GM18868 (cell line): Measurements from ENCODE around the gene UBA1.

Source experiments
- ATAC-seq: cut with Tn5 transposase; IDR thresholded peaks from one replicate; pipeline ENCODE4 v1.9.1; 2021; ENCODE audit warnings: mild to moderate bottlenecking, moderate library complexity; ENCODE audit not compliant: unreplicated experiment

Gene UBA1

DNA sequence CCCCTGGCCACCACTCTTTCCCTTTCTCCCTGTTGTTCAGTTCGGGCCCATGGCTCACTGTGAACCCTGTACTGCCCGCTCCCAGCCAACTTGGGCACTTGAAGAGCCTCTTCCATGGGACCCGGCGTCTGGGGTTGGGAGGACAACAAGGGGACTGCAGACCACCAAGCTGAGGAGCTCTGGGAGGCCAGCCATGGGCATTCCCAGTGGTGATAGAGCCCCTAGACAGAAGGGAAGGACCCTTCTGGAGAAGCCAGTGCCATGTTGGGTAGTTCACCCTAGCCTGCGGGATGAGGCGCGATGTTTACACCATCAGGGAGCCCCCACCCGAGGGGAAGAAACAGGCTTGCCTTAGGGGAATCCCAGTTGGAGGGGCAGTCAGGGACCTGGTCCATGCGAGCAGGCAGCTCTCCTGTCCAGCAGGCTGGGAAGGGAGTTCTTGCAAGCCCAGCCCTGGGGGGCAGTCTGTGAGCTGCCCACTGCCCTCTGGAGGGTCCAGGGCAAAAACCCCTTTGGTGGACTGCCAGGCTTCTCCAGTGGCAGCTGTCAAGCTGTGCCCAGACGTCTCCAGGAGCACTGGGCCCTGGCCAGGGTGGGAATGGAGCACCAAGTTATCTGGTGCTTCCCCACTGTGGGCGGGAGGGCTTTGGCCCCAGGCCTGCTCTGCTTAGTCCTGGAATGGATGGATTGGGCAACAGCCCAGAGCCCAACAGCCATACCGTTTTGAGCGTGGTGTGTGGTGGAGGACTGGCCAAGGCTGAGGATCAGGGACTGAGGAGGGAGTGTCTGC, 23.7 kb upstream of the UBA1 start:
- ATAC-seq = no peak

DNA sequence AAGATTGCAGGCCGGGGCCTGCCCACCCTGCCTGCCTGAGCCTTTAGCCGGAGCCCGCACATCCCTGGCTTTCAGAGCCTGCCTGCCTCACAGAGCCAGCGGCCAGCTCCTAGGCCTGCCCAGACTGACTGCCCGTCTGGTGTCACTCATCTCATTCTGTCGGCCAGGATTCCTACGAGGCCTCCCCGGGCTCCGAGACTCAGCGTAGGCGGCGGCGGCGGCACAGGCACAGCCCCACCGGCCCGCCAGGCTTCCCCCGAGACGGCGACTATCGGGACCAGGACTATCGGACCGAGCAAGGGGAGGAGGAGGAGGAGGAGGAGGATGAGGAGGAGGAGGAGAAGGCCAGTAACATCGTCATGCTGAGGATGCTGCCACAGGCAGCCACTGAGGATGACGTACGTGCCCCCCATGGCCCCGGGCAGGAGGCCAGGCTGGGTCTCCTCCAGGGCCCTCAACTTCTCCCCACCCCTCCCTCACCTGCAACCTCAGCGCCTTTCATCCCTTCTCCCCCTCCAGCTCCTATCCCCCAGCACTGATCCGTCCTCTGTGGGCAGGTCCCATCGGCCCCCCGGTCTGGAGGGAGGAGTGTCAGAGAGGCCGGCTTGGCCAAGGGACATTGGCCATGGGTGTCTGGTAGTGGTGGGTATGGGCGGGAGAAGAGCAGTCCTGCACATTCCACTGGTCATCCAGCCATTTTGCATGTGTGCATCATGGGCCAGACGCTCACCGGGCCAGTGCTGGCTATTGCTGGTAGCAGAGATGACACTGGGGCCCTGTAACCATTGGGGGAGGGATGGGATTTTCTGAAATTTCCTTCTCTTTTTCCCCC, 22.6 kb upstream of the UBA1 start:
- ATAC-seq = no peak

- no peak for ATAC-seq
These were observed 21.6 kb upstream of the UBA1 start for GRCh38 chrX:47171996-47172395.

DNA sequence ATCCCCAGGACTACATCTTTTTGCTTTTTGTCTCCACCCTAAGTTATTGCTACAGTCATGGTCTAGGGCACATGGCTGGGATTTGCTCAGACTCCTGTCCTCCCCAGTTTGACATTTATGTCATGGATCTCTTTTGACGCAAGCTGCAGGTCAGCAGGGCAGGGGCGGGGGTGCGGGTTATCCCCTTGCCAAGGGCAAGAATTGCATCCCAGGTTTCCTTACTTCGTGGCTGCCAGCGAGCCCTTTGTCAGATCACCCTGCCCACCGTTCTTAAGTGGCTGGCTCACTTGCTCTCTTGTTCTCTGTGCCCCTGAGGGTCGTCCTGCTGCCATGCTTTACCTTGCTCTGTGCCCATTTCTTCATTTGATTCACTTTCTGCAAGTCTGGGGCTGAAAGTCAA, 21.1 kb upstream of the UBA1 start:
- ATAC-seq = no peak

DNA sequence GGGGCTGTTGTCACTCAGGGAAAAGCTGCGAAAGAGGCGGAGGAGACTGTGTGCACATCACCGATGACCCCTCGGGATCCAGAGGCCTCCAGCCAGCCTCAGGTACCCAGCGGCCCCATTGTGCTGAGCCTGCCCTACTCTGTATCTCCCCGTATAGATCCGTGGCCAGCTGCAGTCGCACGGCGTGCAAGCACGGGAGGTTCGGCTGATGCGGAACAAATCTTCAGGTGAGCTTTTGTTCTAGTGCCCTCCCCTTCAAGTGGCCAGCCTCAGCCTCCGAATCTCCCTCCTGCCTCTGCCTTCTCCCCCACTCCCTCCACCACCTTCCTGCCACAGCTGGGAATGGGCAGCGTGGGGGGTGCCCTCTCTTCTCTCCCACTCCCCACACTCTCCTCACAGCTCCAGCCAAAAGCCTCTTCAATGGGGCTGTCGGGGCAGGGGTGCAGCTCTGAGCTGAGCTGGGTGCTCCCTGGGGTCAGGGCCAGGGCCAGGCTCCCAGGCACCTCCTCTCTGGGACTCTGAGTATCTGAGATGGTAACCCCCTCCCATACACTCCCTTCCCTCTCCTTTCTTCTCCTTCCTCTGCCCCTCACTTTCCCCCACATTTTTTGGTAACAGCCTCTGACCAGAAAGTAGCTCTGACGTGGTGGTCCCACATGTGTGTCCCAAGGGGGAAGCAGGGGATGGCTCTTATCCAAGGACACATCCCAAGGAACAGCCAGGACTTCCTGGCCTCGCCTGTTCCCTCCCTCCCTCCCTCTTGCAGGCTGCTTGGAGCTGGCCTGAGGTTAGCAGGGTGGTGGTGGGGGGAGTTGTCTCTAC, 20.4 kb upstream of the UBA1 start:
- no peak for ATAC-seq

- no peak for ATAC-seq
These were observed 19.3 kb upstream of the UBA1 start for GRCh38 chrX:47174376-47174775.

DNA sequence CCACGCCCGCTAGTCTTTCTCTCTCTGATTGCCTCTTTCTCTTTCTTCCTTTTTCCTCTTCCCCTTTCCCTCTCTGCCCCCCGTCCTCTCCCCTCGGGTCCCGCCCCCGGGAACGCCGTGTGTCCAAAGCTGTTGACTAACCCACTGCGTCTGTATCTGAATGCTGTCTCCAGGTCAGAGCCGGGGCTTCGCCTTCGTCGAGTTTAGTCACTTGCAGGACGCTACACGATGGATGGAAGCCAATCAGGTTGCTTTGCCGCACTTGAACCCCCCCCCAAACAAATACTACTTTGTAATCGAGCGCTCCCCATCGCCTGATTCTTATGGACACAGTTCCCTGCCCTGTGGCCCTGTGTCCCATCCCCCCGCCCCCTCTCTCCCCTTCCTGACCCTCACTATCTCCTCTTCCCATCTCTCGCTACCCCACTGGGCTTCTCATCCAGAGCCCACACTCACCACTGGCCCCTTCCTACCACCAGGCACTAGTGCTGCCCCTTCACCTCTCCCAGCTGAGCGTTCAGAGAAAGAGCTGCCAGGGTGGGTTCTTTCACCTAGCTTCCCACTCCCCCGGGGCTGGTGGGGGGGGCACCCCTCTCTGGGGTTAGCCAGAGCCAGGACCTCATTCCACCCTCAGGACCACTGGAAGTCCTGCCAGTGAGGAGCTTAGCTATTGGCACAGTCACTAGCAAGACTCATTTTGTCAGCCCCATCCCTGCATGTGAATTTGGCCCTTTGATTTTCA, 18.6 kb upstream of the UBA1 start:
- no peak for ATAC-seq

GRCh38 chrX:47175588-47175980, 18.0 kb upstream of the UBA1 start:
- no peak for ATAC-seq

- no peak for ATAC-seq
These were observed 17.4 kb upstream of the UBA1 start for GRCh38 chrX:47176101-47176740.

DNA sequence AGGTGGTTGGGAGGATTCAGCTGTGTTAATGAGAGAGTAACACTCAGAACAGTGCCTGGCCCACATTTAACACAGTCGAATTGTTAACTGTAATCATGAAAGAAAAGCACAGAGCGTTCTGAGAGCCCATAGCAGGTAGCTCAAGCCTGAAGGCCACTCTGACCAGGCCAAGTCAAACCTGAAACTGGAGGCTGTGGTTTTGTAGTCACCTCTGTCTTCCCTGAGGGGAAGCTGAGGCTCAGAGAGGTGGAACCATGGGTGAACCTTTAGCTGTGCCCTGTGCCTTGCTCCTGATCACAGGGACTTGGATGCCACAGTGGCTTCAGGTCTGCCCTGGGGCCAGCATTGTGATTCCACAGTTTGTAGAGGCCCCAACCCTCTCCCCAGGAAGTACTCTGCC, 16.6 kb upstream of the UBA1 start:
- no peak for ATAC-seq

- ATAC-seq = no peak
These were observed 15.3 kb upstream of the UBA1 start for GRCh38 chrX:47178337-47178736.

DNA sequence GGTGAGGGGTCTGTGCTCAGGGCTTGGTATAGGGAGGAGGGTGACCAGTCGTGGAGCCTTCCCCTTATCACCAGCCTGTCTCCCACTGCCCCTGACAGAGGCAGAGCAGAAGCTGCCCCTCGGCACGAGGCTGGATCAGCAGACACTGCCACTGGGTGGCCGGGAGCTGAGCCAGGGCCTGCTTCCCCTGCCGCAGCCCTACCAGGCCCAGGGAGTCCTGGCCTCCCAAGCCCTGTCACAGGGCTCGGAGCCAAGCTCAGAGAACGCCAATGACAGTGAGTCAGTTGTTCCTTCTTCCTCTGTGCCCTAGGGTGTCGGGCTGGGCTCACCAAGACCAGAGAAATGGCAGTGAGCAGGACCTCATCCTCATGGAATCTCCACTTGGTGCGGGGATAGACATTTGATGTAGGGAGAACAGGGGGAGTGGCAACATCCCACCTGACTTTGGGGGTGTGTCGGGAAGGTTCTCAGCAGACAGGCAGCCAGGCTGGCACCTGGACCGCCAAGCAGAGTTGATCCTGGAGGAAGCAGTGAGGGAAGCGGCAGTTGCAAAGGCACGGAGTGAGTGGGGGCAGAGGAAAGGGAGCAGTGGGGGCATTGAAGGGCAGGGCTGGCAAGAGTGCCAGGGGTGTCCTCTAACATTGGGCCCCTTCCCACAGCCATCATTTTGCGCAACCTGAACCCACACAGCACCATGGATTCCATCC, 14.3 kb upstream of the UBA1 start:
- no peak for ATAC-seq

- ATAC-seq = no peak
These were observed 13.7 kb upstream of the UBA1 start for GRCh38 chrX:47179928-47180255.

- ATAC-seq = no peak
These were observed 13.3 kb upstream of the UBA1 start for GRCh38 chrX:47180346-47180745.

GRCh38 chrX:47181301-47181700, 12.3 kb upstream of the UBA1 start:
- ATAC-seq = no peak

GRCh38 chrX:47182106-47182700, 11.4 kb upstream of the UBA1 start:
- ATAC-seq = no peak

DNA sequence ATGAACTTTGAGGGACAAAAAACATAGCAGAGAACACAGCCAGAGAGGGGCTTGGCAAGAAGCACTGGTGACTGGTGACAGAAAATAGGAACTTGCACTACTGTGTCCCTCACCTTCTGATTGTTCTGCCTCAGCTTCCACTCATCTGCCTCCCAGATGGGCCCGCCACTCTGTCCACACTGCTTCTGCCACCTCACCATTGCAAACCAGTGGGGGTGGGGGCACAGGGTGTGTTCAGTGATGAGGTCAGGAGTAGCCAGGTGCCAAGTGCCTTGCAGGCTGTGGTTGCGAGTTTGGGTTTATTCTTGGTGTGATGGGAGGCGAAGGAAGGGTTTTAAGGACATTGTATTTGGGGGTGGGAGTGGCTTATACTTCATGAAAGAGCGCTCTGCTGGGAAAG, 9.1 kb upstream of the UBA1 start:
- ATAC-seq = no peak

DNA sequence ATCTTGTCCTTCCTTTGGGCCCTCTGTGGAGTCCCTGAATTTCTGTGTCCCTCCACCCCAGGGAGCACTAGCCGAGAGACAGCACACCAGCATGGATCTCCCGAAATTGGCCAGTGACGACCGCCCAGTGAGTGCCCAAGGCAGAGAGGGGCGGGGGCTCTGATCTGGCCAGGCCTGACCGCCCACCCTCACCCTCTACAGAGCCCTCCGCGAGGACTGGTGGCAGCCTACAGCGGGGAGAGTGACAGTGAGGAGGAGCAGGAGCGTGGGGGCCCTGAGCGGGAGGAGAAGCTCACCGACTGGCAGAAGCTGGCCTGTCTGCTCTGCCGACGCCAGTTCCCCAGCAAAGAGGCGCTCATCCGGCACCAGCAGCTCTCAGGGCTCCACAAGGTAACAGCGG, 8.4 kb upstream of the UBA1 start:
- no peak for ATAC-seq

DNA sequence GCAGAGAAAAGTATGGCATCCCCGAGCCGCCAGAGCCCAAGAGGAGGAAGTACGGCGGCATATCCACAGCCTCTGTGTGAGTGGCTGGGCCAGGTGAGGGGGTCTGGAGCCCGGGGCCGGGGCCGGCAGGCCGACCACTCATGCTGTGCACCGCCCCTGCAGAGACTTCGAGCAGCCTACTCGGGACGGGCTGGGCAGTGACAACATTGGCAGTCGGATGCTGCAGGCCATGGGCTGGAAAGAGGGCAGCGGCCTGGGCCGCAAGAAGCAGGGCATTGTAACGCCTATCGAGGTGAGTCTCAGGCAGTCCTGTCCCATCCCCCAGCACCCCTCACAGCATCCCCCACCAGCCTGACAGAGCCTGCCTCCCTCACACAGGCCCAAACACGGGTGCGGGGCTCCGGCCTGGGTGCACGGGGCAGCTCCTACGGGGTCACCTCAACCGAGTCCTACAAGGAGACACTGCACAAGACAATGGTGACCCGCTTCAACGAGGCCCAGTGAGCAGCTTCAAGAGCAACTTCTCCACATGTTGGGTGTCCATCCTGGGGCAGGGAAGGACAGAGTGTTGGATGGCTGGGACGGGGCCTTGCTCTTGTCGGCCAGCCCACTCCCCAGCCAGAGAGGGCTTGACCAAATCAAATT, 7.4 kb upstream of the UBA1 start:
- no peak for ATAC-seq
